Mesodermal cell (in vitro differentiated cells): ENCODE measurements around the gene PITPNM3.

Experiments used
- H3K27ac ChIP-seq: 2 replicates; pipeline ENCODE4 v1.7.0; 2013; ENCODE audit warnings: mild to moderate bottlenecking, low read depth, low read length, moderate library complexity; ENCODE audit not compliant: severe bottlenecking
- H3K36me3 ChIP-seq: 2 replicates; pipeline ENCODE4 v1.7.1; 2013; ENCODE audit warnings: mild to moderate bottlenecking, low read length, moderate library complexity; ENCODE audit not compliant: control insufficient read depth, insufficient read depth
- H3K4me1 ChIP-seq: one replicate; pipeline ENCODE4 v1.7.1; 2013; ENCODE audit warnings: mild to moderate bottlenecking, low read length; ENCODE audit not compliant: insufficient read depth, control insufficient read depth, poor library complexity, severe bottlenecking
- H3K4me3 ChIP-seq: 2 replicates; pipeline ENCODE4 v1.7.0; 2013; ENCODE audit warnings: low read length, control low read depth, mild to moderate bottlenecking; ENCODE audit not compliant: insufficient read depth, poor library complexity, severe bottlenecking; ENCODE audit errors: extremely low read depth
- H3K9me3 ChIP-seq: 2 replicates; pipeline ENCODE4 v1.7.1; 2013; ENCODE audit warnings: mild to moderate bottlenecking, low read length, moderate library complexity; ENCODE audit not compliant: control insufficient read depth
- WGBS, 2 experiments: methylation state at CpG; one replicate each; pipeline ENCODE4 v1.1.5; 2013; ENCODE audit warnings: missing lambda C conversion rate in 2 of 2; ENCODE audit not compliant: insufficient coverage in 2 of 2; 5-methylcytosine and 5-hydroxymethylcytosine counted together

The PITPNM3 gene

DNA sequence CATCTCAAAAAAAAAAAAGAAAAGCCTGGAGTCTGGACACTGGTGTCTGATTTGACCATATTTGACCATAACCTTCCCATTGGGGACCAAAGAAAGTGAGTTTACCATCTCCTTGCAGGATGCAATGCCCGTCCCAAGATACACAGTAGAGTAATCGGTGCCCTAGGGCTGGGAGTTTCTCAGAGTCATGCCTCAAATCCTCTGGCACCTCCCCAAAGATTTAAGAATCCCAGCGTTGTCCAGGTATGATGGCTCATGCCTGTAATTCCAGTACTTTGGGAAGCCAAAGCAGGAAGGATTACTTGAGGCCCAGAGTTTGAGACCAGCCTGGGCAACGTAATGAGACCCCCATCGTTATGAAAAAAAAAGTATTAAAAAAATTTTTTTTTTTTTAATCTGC is 5.0 kb downstream of the PITPNM3 start:
- WGBS, 2 experiments = 88% methylated on average over 3 to 5 of the region's 5 CpGs
- no peak overlapping the region for H3K27ac ChIP-seq

DNA sequence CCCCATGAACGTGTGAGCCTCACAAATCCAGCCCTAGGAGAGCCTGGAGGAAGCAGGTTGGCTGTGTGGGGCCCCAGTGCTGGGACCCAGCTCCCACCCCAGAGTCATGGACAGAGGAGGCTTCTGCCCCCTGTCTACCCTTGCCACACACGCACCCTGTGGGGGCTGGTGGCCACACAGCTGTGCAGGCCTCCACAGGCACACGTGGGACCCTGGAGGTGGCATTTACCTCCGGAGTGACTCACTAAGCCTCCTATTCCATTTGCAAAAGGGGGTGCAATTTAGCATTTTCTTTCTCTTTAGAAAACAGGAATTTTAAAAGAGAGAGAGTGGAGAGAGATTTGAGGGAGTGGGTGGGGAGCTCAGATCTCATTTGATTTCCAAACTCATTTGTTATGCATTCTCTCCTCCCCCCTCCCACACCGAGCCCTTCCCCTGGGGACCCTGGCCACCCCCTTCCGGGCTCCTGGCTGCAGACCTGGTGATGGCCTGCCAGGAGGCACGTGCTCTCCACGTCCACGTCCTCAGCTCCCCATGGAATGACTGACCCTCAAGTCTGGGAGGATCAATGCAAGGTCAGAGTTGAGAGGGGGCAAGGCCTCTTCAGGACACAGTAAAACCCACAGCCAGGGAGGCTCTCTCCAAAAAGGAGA is 6.8 kb downstream of the PITPNM3 start:
- Histone ChIP-seq H3K9me3 (no peaks in the 10 kb centered on the region), H3K4me1 (peaks cover 4% of the 10 kb centered on the region), H3K27ac (no peak overlapping the region), H3K36me3 (no peaks in the 10 kb centered on the region), H3K4me3 (no peak overlapping the region)
- 69 to 81% methylated on average over 5 to 6 of the region's 9 CpGs for WGBS, 2 experiments

More for the DNA sequence above, 5.0 kb downstream of the PITPNM3 start:
- peaks cover 9% of the 10 kb centered on the region for H3K4me1 ChIP-seq
- H3K36me3 ChIP-seq = no peaks in the 10 kb centered on the region
- H3K4me3 ChIP-seq = no peak overlapping the region
- H3K9me3 ChIP-seq = no peaks in the 10 kb centered on the region

DNA sequence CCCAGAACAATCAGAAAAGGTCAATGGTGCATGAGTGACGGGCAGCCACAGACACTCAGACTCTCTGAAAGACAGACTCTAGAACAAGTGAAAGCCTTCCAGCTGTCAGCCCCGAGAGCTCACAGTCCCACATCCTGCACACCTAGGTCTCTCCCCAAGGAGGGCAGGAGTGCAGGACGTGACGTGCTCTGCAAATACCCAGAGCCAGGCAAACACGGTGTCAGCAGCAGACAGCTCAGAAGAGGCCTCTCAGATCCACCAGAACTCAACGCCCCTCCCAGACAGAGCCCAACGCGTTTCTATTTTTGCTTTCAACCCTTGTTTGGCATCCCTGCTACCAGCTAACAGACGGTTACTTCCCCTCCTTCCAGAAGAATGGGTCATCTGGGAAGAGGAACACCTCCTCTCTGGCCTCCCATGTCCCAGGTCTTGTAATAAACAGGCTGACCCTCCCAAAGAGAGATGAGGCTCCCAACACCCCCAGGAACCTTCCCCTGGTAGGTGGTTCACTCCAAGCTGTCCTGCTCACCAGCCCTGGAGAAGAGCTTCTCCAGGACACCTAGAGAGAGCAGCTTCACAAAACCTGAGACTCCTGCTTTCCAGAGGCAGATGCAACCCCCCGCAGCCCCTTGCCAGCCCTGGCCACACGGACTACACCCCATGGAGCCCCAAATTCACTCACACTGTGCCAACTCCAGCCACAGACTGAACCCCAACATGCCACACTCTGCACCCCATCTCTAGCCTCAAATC is 7.6 kb downstream of the PITPNM3 start:
- Histone ChIP-seq H3K36me3 (no peaks in the 10 kb centered on the region), H3K27ac (no peak overlapping the region), H3K4me3 (no peak overlapping the region), H3K9me3 (no peaks in the 10 kb centered on the region), H3K4me1 (peaks cover 4% of the 10 kb centered on the region)
- 77 to 83% methylated on average over 10 of the region's 11 CpGs for WGBS, 2 experiments

DNA sequence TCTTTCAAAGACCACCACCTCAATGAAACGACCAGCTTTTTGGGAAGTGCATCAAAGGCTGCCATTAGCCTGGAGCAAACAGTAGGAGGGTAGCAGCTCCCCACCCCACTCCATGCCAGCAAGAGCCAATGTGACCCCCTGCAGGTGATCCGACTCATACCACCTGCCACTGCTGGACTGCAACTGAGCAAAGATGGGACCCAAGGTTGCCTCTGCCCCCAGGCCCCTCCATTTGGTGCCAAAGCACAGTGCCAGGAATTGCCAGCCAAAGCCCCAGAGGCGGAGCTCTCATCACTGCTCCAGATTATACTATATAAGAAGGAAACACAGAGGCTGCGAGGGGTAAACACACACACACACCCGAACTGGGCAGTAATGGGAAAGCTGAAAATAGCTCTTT is 8.3 kb downstream of the PITPNM3 start:
- H3K36me3 ChIP-seq = no peaks in the 10 kb centered on the region
- WGBS, 2 experiments = 86 to 100% methylated on average over 1 to 2 of the region's 5 CpGs
- H3K4me3 ChIP-seq = no peak overlapping the region
- no peaks in the 10 kb centered on the region for H3K9me3 ChIP-seq
- H3K27ac ChIP-seq = no peak overlapping the region
- peaks cover 4% of the 10 kb centered on the region for H3K4me1 ChIP-seq

DNA sequence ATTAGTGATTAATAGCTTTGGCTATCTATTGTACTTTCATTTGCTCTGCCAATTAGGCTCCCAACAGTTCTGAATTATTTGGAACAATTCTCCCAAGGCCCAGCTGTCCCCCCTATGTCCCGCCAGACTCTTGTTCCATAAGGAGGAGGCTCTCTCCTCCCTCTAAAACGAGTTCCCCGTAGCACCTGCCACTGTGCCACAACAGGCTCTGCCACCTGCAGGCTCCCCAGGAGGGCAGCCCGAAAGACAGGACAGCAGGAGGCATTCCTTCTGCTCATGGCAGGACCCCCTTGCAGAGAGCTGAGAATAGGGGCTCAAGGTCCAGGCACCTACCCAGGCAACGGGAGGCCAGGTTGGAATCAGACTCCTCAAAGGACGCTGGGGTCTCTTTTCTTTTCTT is 9.0 kb downstream of the PITPNM3 start:
- H3K36me3 ChIP-seq = no peaks in the 10 kb centered on the region
- H3K9me3 ChIP-seq = no peaks in the 10 kb centered on the region
- no peak overlapping the region for H3K4me3 ChIP-seq
- H3K27ac ChIP-seq = no peak overlapping the region
- WGBS, 2 experiments = 79 to 82% methylated on average over 5 to 6 of the region's 6 CpGs
- peaks cover 4% of the 10 kb centered on the region for H3K4me1 ChIP-seq

DNA sequence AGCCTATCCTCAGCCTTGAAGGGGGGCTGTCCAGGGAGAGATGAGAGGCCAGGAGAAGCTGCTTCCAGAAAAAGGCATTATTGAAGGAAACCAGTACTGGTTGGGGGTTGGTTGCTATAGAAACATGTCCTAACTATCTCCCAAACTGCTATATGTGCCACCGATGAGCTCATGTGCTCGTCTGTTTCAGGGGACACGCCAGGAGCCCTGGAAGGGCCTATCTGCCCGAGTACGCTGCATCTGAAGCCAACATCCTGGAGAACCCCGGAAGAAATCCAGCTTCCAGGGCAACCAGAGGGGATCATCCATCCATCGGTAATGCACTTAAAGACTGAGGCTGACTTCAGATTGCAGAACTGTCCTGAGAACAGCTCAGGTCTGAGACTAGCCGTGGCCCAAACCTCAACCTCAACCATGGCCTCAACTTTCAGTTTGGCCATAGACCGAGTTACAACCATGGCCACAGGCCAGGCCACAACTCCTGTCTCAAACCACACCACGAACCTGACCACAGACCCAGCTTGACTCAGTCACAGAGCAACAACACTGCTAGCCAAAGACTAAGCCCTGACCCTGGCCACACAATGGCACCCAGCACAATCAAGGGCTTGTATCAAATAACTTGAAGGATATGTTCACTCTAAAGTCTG is 10.2 kb downstream of the PITPNM3 start:
- no peaks in the 10 kb centered on the region for H3K9me3 ChIP-seq

DNA sequence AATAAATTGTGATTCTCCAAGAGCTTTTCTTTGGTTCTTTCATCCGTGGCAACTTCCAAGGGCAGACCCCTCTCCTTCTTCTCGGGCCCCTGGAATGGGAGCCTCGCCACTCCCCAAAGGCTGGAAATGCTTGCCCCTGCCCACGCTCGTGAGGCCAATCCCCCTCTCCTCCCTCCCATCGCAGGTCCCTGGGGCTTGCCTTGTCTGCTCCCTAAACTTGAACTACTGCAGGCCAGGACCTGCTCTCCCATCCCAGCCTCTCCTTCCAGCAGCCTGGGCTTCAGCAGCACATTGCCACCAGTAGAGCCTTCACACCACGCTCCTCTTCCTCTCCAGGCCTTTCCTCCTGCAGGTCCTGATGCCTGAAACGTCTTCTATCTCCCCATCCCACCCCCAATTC is 11.1 kb downstream of the PITPNM3 start:
- WGBS, 2 experiments = 78 to 90% methylated on average over 6 to 8 of the region's 8 CpGs
- H3K27ac ChIP-seq = no peak overlapping the region
- peaks cover 4% of the 10 kb centered on the region for H3K4me1 ChIP-seq
- H3K4me3 ChIP-seq = no peak overlapping the region
- H3K9me3 ChIP-seq = no peaks in the 10 kb centered on the region
- no peaks in the 10 kb centered on the region for H3K36me3 ChIP-seq

More for the DNA sequence above, 10.2 kb downstream of the PITPNM3 start:
- Histone ChIP-seq H3K36me3 (no peaks in the 10 kb centered on the region), H3K4me1 (peaks cover 4% of the 10 kb centered on the region), H3K4me3 (no peak overlapping the region), H3K27ac (no peak overlapping the region)
- whole genome bisulfite sequencing, 2 experiments = 86 to 95% methylated on average over 7 to 10 of the region's 10 CpGs

DNA sequence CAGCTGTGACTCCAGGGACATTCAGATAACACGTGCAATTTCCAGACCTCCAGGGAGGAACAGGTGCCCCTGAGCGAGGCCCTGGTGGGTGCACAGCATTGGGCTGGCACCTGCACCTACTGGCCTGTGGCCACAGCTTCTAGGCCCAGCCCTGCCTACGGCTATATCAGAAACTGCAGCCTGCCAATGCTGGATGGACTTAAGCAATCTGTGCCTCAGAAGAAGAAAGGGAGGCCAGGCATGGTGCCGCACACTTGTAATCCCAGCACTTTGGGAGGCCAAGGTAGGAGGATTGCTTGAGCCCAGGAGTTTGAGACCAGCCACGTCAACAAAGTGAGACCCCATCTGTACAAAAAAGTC is 12.4 kb downstream of the PITPNM3 start:
- Histone ChIP-seq H3K36me3 (no peaks in the 10 kb centered on the region), H3K4me1 (peaks cover 4% of the 10 kb centered on the region), H3K27ac (no peak overlapping the region), H3K9me3 (peaks cover 3% of the 10 kb centered on the region), H3K4me3 (no peak overlapping the region)
- 93 to 96% methylated on average over 5 of the region's 5 CpGs for WGBS, 2 experiments

DNA sequence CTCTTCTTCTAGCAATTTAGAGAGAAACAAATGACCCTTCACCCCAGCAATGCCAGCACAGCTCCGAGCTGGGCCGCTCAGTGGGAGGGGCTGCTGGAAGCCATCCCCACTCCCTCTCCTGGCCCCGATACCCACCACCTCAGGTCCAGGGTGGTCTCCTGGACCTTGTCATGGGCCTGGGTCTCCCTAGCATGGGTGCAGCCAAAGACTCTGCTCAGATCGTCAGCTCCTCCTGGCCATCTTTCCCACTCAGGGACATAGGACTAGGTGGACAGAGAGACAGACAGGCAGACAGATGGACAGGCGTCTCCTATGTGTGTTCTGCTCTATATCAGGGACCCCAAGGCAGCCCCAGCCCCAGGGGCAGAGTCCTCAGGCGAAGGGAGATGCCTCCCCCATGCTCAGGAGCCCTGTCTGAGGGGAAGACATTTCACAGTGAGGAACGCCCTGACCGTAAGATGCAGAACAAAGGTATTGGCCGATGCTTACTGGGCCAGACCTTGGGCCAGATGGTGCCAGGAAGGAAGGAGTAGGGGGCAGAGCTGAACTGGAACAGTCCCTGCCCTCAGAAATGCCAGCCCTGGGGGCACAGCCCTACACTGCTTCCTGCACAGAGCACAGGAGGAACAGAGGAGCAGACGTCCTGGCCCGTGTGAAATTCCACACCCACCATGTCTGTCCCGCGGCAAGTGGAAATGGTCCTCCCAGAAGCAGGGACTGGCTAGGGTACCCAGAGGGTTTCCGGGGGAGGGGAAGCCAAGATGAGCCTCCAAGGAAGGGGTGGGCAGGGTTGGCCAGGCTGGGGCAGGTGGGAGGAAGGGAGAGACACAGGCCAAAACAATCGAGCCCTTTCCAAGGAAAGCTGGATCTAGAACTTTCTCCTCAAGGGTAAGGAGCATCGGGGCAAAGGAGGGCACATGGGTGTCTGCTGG is 13.0 kb downstream of the PITPNM3 start:
- Histone ChIP-seq H3K36me3 (no peaks in the 10 kb centered on the region), H3K4me1 (peaks cover 2% of the 10 kb centered on the region), H3K4me3 (no peak overlapping the region), H3K27ac (no peak overlapping the region), H3K9me3 (peaks cover 6% of the 10 kb centered on the region)
- 88 to 91% methylated on average over 11 to 12 of the region's 16 CpGs for WGBS, 2 experiments

DNA sequence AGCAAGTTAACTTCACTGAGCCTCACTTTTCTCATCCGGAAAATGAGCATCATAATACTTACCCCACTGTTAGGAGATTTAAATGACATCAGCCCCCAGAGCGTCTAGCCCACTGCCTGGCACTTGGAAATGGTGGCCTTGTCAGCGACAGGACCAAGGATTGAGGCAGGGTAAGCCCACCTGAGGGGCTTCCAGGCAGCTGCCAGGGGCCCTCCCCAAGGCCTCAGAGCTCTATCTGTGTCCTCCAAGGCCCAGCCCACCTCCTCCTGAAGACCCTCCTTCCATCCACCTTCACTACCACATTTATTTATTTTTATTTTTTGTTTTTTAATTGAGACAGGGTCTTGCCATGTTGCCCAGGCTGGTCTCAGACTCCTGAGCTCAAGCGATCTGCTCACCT is 13.8 kb downstream of the PITPNM3 start:
- Histone ChIP-seq H3K4me1 (no peaks in the 10 kb centered on the region), H3K4me3 (no peak overlapping the region), H3K27ac (no peak overlapping the region), H3K36me3 (no peaks in the 10 kb centered on the region), H3K9me3 (peaks cover 6% of the 10 kb centered on the region)
- WGBS, 2 experiments = 86 to 100% methylated on average over 2 of the region's 4 CpGs
